H1 (cell line): ENCODE results near the gene GTF2A1. TPM values are rescaled to one million over a fixed set of nuclear protein-coding genes. Genes with fewer than 3 reads are reported as not detected.

Experiments
- ASH2L ChIP-seq: fragments of 200-600, 300-600 bp; sonication (generic); IDR thresholded peaks from one replicate; pipeline ENCODE4 v1.7.1; 2017; ENCODE audit warnings: low read length
- BACH1 ChIP-seq: IDR thresholded peaks from 2 replicates; pipeline ENCODE4 v1.6.1; 2012; ENCODE audit warnings: low read length, improper control_type of control experiment
- BCL11A ChIP-seq, 2 experiments: IDR thresholded peaks; one replicate each; pipeline ENCODE4 v1.6.1; 2011; ENCODE audit warnings: low read depth in 2 of 2, low read length in 2 of 2, mild to moderate bottlenecking in 2 of 2
- BRCA1 ChIP-seq: IDR thresholded peaks from 2 replicates; pipeline ENCODE4 v1.6.1; 2012; ENCODE audit warnings: low read depth, low read length, improper control_type of control experiment
- CBX5 ChIP-seq: fragments of 300-800, 300-1000 bp; sonication (generic); IDR thresholded peaks from 2 replicates; pipeline ENCODE4 v1.7.1; 2016; ENCODE audit warnings: antibody characterized with exemption, low read length, low read depth
- CBX8 ChIP-seq: fragments of 300-800, 300-1000 bp; sonication (generic); IDR thresholded peaks from 2 replicates; pipeline ENCODE4 v1.7.1; 2016; ENCODE audit warnings: low read depth, low read length, borderline replicate concordance
- CHD2 ChIP-seq: IDR thresholded peaks from 2 replicates; pipeline ENCODE4 v1.6.1; 2012; ENCODE audit warnings: low read length, improper control_type of control experiment
- CTBP2 ChIP-seq: IDR thresholded peaks from 2 replicates; pipeline ENCODE4 v1.7.0; 2011; ENCODE audit warnings: borderline replicate concordance, mild to moderate bottlenecking, moderate library complexity, mixed read lengths, low read length; ENCODE audit not compliant: insufficient read depth, insufficient read length
- GABPA ChIP-seq: IDR thresholded peaks from 2 replicates; pipeline ENCODE4 v1.6.1; 2011; ENCODE audit warnings: mild to moderate bottlenecking, low read length, moderate library complexity, borderline replicate concordance; ENCODE audit not compliant: insufficient read depth
- HDAC2 ChIP-seq, 2 experiments: fragments of 300-600 bp in 1 of 2; sonication (generic) in 1 of 2; IDR thresholded peaks; 2 replicates each; pipeline ENCODE4 v1.6.1; 2011 to 2012; ENCODE audit warnings: low read depth in 2 of 2, low read length in 2 of 2, mild to moderate bottlenecking in 2 of 2, moderate library complexity in 2 of 2, borderline replicate concordance in 1 of 2, inconsistent platforms in 1 of 2
- HDAC6 ChIP-seq: IDR thresholded peaks from one replicate; pipeline ENCODE4 v1.7.1; 2012; ENCODE audit warnings: low read depth, mild to moderate bottlenecking, inconsistent platforms, low read length, moderate library complexity
- NANOG ChIP-seq: IDR thresholded peaks from 2 replicates; pipeline ENCODE4 v1.6.1; 2011; ENCODE audit warnings: low read length, low read depth, mild to moderate bottlenecking, inconsistent platforms; ENCODE audit not compliant: insufficient read depth, poor library complexity, severe bottlenecking
- RXRA ChIP-seq: IDR thresholded peaks from 2 replicates; pipeline ENCODE4 v1.6.1; 2011; ENCODE audit warnings: low read depth, mild to moderate bottlenecking, low read length, moderate library complexity; ENCODE audit not compliant: insufficient read depth
- SIN3A ChIP-seq, 2 experiments: IDR thresholded peaks in 1 of 2; conservative IDR thresholded peaks in 1 of 2; 2 replicates each; pipeline ENCODE4 v1.6.1; 2011 to 2012; ENCODE audit warnings: low read length in 2 of 2, improper control_type of control experiment in 1 of 2, low read depth in 1 of 2, mild to moderate bottlenecking in 1 of 2
- SRF ChIP-seq: IDR thresholded peaks from 2 replicates; pipeline ENCODE4 v1.6.1; 2011; ENCODE audit warnings: mild to moderate bottlenecking, low read depth, low read length, moderate library complexity
- TEAD4 ChIP-seq: IDR thresholded peaks from 2 replicates; pipeline ENCODE4 v1.6.1; 2012; ENCODE audit warnings: low read depth, low read length, inconsistent platforms, mixed read lengths
- ZNF274 ChIP-seq: IDR thresholded peaks from 2 replicates; pipeline ENCODE4 v1.7.0; 2012; ENCODE audit warnings: low read length, borderline replicate concordance; ENCODE audit errors: extremely low read depth
- polyA plus RNA-seq, 7 experiments: library from polyadenylated mRNA; depleted of rRNA in 3 of 7; stranded (reverse) in 5 of 7; unstranded in 2 of 7; fragments of >200 nt in 5 of 7; fragments of 200-250 nt in 2 of 7; gene quantifications; 1 replicate in 5 of 7; 2 replicates in 1 of 7; 4 replicates in 1 of 7; pipeline versions ENCODE4 v1.2.1 to v1.2.3, GENCODE V29; 2011 to 2013; ENCODE audit warnings: missing spikeins in 2 of 7, mixed read lengths in 2 of 7
- total RNA-seq: library from RNA; stranded (reverse); fragmentation: NEBNext Ultra II Directional; extraction: Animal tissue kit (Norgen Biotek cat#: 25700); gene quantifications from 2 replicates; pipeline ENCODE4 v1.2.1, GENCODE V29; 2021
- TF ChIP-seq, protein P1 (sequence below): IDR thresholded peaks from 2 replicates; pipeline ENCODE4 v1.6.1; 2011; ENCODE audit warnings: low read depth, mild to moderate bottlenecking, low read length; ENCODE audit not compliant: insufficient read depth
- TF ChIP-seq, protein P2 (sequence below): IDR thresholded peaks from 2 replicates; pipeline ENCODE4 v1.6.1; 2012; ENCODE audit warnings: inconsistent platforms
- TF ChIP-seq, protein P3 (sequence below), 3 experiments: IDR thresholded peaks; 1 replicate in 2 of 3; 2 replicates in 1 of 3; pipeline versions ENCODE4 v1.5.1 to v1.6.1; 2011; ENCODE audit warnings: low read length in 3 of 3, mild to moderate bottlenecking in 3 of 3, inconsistent platforms in 2 of 3, low read depth in 1 of 3, moderate library complexity in 1 of 3; ENCODE audit not compliant: insufficient read depth in 1 of 3; ENCODE audit errors: control extremely low read depth in 1 of 3

GTF2A1 gene
- total and polyA plus RNA-seq, 2 of the 8 experiments (the other 6 are each of a cell fraction or from before 2014, with no cell fraction given): 24.1 to 57.8 TPM

DNA sequence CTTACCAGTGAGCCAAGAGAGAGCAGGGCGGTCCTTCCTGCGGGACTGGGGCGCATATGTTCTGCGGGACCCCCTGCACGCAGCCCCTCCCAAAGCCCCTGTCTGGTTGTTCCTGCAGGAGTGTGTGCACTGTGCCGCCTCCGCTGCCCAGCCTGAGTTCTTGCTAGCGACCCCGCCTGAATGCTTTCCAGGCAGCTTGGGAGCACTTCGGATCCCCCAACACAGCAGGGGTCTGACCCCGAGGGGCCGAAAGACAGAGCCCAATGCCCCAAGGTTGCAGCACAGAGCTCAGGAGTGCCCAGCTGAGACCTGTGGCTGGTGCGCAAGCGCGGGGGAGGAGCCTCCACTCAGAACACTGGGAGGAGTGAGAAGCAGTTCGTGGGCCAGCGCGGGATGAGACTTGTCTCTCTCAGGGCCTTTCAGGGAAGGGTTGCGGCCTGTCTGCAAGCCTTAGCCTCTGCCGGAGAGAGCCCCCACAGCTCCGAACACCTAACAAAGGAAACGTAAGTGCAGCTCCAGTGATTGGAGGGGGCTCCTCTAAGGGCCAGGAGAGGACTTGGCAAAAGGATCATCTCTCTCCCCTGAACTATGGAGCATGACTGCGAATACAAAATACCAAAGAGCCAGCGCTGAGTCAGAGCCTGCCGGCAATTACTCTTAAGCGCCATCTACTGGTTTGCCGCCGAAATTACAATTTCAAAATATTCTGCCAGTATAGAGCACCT, 50.5 kb downstream of the GTF2A1 start (continued):
- TF ChIP-seq, protein P1, sequence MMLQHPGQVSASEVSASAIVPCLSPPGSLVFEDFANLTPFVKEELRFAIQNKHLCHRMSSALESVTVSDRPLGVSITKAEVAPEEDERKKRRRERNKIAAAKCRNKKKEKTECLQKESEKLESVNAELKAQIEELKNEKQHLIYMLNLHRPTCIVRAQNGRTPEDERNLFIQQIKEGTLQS: 0 out of 2 replicates have a peak, but pooled peaks have one; percentile 40
- TF ChIP-seq, protein P2, sequence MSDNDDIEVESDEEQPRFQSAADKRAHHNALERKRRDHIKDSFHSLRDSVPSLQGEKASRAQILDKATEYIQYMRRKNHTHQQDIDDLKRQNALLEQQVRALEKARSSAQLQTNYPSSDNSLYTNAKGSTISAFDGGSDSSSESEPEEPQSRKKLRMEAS: no peak; the same call in 1 of the 2 replicates
- TF ChIP-seq RXRA (0 out of 2 replicates have a peak, but pooled peaks have one; percentile 60), ZNF274 (no peak), CHD2 (no peak), SRF (no peak), GABPA (no peak), HDAC6 (no peak), CBX5 (no peak), TEAD4 (0 out of 2 replicates have a peak, but pooled peaks have one; percentile 51), ASH2L (peak; percentile 93), SIN3A (conservative IDR thresholded peaks at IDR 0.05 in 1 of 2, IDR thresholded peaks at IDR 0.05 in 1 of 2; ENCODE audit: low read depth in 1 of 2, low read length in 2 of 2) (peak in 1 of 2 experiments; percentile 26; a peak in 1 of 4 replicates), HDAC2 (IDR thresholded peaks at IDR 0.05; ENCODE audit: borderline replicate concordance in 1 of 2, low read depth in 2 of 2, low read length in 2 of 2) (no peak), CBX8 (no peak), BACH1 (peak; percentile 98), CTBP2 (no peak), NANOG (no peak), BRCA1 (no peak), BCL11A (IDR thresholded peaks at IDR 0.05; ENCODE audit: low read depth in 2 of 2, low read length in 2 of 2) (no peak)
- TF ChIP-seq, protein P3, sequence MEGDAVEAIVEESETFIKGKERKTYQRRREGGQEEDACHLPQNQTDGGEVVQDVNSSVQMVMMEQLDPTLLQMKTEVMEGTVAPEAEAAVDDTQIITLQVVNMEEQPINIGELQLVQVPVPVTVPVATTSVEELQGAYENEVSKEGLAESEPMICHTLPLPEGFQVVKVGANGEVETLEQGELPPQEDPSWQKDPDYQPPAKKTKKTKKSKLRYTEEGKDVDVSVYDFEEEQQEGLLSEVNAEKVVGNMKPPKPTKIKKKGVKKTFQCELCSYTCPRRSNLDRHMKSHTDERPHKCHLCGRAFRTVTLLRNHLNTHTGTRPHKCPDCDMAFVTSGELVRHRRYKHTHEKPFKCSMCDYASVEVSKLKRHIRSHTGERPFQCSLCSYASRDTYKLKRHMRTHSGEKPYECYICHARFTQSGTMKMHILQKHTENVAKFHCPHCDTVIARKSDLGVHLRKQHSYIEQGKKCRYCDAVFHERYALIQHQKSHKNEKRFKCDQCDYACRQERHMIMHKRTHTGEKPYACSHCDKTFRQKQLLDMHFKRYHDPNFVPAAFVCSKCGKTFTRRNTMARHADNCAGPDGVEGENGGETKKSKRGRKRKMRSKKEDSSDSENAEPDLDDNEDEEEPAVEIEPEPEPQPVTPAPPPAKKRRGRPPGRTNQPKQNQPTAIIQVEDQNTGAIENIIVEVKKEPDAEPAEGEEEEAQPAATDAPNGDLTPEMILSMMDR (IDR thresholded peaks at IDR 0.05; ENCODE audit: control extremely low read depth in 1 of 3, insufficient read depth in 1 of 3, low read depth in 1 of 3, low read length in 3 of 3): peak; percentile 51 to 83 (median 73)
